Measurements from ENCODE around the gene ANKMY2.
A peak's percentile ranks its signal among the peaks of the same experiment; 100 is the strongest.
"Not testable (repeated sequence)": the region's sequence is repeated elsewhere in the genome, so short reads cannot be mapped to it uniquely, and the experiment has no call there.

ANKMY2 gene

DNA sequence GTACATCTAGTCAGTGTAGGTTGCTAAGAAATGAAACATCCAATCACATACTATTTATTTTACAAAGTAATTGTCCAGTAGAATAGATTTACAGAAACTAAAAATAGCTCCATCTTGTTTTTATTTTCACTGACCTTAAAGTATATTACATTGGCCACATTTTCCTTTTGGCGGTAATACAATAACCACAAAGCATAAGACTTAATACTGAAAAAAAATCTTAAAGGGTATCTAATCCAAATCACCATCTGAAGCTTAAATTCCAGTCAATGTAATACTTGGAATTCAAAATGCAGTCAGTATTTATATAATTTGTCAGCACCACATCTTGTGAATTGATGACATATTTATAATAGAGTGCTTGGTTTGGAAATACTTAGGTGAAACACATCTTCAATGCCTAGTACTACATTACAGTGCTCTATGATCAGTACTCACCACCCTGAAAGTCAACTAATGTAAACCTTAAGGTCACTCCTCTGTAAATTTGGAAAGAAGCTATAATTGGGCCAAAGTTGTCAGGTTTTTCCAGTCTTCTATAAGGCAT, 8.9 kb downstream of the ANKMY2 start:
- FAIRE-seq (no peak), DNase-seq (ENCODE audit: extremely low spot score, insufficient read length, low read depth) (no peak)

DNA sequence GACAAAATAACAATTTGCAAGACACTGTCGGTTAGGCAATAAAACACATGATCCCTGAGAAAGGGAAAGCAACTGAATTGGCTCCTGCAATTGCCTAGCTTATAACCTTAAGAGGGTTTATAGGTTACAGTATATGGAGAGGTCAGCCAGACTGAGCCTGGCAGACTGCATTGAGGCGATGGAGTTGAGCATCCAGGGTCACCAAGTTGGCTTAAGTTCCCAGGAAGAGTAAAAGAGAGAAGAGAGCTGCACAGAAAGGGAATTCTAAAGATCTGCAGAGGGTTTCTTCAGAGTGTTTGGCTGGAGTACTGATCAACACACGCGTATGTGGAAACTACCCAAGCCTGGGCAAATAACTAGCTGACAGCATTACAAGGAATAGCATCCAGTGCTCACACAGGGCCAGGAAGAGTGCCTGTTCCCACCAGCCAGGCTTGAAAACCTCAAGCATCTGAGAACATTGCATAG, 11.2 kb downstream of the ANKMY2 start:
- DNase-seq (ENCODE audit: extremely low spot score, insufficient read length, low read depth): no peak
- no peak for FAIRE-seq

DNA sequence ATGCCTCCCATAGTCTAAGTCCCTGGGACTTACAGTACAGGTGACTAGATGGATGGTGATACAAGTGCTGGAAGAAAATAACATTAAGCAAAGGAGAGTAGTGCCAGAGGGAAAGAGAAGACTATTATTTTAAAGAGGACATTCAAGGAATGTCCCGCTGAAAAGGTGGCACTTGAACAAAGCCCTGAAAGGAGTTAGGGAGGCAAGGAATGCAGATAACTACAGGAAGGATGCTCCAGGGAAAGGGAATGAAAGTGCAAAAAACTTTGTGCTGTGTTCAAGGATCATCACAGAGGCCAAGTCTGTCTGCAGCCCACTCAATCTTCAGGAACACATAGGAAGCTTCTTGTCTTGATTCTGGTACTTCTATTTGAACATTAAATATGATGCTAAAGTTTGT, 14.9 kb downstream of the ANKMY2 start:
- FAIRE-seq: no peak
- DNase-seq (ENCODE audit: extremely low spot score, insufficient read length, low read depth): no peak

DNA sequence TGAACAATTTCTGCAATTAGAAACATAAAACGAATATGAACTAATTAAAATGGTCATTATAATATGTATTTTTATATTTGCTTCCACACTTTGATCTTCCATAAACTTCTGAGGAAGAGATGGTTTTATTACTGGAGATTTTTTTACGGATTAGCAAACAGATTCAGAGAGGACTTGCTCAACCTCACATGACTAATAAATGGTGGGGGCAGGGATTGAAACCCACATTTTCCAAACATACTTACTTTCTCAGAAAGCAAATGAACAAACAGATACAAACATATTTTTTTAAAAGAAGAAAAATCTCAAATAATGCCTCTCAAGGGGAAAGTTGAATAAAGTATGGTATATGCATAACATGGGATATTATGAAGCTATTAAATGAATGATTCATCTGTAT, 18.3 kb downstream of the ANKMY2 start:
- no peak for FAIRE-seq
- DNase-seq (ENCODE audit: extremely low spot score, insufficient read length, low read depth): no peak

DNA sequence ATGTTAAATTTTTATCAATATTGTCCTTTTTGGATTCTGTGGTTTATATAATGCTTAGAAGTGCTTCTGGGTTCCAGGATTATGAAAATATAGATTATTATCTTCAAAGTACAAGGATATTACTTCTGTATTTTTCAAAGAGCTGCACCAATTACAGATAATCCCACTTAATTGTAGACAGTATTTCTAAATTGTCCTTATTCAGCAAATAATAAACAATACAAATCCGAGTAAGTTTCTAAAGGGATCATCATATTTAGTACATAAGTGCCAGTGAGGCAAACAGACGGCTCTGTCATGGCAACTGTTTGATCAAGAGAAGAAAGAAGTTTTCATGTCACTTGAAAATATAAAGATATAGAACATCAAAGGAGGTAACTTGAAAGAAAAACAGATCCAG, 19.2 kb downstream of the ANKMY2 start:
- no peak for FAIRE-seq
- no peak for DNase-seq (ENCODE audit: extremely low spot score, insufficient read length, low read depth)

DNA sequence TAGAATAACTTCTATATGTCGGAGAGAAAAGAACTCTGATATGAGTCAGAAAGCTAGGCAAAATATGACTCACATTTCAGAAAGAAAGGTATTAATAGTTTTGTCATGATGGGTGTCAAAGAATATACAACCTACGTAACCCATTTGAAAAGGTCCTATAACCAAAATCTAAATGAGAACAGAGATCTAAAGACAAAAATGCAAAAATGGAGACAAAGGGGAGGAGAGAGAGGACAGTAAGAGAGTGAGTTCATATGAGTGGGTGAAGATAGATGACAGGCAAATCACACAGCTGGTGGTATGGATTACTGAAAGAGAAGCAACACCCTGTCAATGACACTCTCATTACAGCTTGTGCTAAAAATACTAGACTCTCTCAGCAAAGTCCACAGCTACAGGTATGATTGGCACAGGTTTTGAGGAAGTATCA, 25.6 kb downstream of the ANKMY2 start:
- DNase-seq (ENCODE audit: extremely low spot score, insufficient read length, low read depth) (no peak), FAIRE-seq (peak; percentile 9)

DNA sequence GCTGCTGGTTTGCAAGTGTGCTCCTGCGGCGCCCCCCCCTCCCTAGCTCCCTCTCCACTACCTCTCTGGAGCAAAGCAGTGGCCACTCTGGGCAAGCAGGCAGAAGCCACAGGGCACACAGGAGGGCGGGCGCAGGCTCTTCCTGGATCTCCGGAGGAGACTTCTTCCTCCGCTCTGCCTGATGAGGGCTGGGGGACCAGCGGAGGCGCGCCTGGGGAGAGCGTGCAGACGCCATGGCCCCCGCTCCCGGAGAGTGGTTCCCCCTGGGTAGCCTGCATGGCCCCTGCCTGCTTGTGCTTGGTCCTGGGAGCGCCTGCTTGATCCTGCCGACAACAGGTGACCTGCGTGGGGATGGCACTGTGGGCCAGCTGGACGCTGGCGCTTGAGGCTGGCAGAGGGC, 29.0 kb downstream of the ANKMY2 start:
- DNase-seq (ENCODE audit: extremely low spot score, insufficient read length, low read depth): no peak
- no peak for FAIRE-seq

DNA sequence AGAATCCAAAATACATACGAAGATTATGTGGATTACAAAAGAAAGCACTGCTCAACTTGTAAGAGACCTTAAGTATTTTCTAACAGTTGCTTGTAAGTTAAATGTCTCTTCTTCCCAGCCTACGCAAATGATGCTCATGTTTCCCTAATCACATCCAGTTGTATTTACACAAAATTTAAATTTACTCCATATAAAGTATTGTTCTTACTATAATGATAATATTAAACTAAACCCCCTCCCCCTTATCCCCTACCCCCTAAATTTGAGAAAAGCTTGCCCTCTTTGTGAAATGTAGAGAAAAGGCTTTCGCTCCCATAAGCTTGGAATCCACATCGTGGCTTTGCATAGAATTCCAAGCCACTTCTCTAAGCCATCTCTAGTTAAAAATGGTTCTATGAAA, 29.4 kb downstream of the ANKMY2 start:
- DNase-seq (ENCODE audit: extremely low spot score, insufficient read length, low read depth): no peak
- no peak for FAIRE-seq

DNA sequence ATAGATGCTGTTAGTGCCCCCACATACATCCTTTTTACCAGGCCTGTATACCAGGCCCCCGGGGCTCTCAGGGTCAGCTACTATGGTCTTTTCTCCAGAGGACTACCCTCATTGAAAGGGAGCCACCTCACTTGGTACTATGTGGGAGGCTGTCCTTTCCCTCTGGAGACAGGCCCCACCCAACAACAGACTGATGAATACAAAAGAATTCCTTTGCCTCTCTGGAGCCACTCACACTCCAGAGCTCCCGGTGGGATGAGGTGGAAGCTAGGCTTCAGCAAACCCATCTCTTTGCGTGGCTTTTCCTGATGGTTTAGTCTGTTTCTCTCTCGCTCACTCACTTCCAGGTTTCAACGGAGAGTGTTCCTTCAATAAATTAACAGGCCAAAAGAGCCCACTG, 30.3 kb downstream of the ANKMY2 start:
- FAIRE-seq: no peak

DNA sequence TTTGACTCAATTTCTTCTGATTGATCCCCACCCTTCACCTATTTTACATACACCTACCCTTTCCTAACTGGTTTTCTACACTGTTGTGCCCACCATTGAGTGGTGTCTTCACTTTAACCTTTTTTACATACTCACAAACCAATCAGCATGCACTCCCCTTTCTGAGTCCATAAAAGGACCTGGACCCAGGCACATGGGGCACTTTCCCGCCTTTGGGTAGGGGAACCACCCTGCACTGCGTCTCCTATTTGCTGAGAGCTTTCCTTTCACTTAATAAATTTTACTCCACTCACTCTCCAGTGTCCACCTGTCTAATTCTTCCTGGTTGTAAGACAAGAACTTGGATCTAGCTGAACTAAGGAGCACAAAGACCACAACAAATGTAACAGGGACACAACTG, 33.8 kb downstream of the ANKMY2 start:
- DNase-seq (ENCODE audit: extremely low spot score, insufficient read length, low read depth) (no peak), FAIRE-seq (no peak)

More for the DNA sequence above, 30.3 kb downstream of the ANKMY2 start:
- DNase-seq (ENCODE audit: extremely low spot score, insufficient read length, low read depth): no peak

DNA sequence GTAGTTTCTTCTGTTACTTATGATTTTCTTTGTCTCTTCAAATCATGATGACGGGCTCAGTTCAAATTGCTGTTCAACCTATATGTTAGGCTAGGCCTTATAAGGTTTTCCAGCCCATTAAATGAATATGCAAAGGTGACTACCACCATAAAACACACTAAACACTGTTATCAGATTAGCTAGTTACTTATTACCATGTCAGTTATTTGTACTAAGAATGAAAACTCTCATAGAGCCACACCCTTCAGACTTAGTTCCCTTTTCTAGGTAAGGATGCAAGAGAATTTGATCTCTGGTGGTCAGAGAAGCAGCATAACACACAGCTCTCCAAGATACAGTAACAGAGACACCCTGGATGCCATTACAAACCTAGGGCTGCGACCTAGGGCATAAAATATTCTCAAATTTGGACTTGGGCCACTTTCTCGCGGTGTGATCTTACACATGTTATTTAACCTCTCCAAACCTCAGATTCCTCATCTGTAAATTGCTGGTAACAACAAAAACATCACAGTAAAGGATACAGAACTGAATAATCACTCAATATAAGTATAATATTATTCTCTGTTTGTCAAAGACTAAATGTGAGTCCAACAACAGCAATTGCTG, 35.6 kb downstream of the ANKMY2 start:
- DNase-seq (ENCODE audit: extremely low spot score, insufficient read length, low read depth): no peak
- FAIRE-seq: no peak

DNA sequence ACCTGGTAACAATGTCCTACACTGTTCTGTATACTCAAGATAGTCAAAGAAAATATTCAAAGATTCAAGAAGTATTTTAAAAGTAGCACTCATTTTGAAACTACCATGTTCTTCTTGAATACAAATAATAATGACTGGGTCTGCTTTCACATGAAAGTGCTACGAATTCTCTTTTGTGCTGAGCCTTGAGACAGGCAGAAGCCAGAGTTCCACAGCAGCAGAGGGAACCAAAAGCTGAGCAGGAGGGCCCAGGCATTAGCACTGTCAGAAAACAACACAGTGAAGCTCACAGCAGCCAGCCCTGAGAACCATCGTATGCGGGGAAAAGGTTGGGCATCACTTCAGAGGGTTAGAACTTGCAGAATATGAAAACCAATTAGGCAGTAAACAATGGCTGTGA, 38.9 kb downstream of the ANKMY2 start:
- no peak for FAIRE-seq
- DNase-seq (ENCODE audit: extremely low spot score, insufficient read length, low read depth): no peak

DNA sequence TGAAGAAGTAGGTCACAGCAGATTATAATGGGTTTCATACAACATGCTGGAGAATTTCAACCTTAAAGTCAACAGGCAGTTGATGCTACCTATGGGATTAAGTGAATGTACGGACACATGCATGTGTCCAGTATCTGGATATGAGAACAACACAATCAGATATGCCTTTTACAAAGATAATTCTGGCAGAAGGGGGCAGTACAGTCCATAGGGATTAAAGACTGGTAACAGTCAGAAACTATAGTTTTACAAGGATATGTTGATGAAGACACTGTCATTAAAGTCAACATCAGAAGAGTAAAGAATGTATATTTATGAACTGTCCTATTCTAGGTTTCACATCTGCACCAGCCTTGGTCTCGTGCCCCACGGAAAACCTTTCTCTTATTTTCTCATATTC, 41.5 kb downstream of the ANKMY2 start:
- no peak for DNase-seq (ENCODE audit: extremely low spot score, insufficient read length, low read depth)
- FAIRE-seq: no peak

DNA sequence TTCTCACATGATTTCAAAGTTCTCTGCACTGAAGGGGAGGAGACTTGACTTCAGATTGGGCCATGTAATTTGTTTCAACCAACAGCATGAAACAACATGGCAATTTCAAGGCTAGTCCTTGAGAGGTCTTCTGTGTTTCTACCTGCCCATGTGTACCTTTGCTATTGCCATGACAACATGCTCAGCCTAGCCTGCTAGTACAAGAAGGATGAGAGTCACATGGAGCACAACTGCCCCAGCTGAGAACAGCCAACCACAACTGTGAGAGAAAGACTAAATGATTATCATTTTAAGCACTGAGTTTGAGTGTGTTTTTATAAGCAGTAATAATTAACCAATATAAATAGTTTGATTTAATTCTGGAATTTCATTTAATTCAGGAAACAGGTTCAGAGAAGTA, 41.9 kb downstream of the ANKMY2 start:
- FAIRE-seq (no peak), DNase-seq (ENCODE audit: extremely low spot score, insufficient read length, low read depth) (no peak)

DNA sequence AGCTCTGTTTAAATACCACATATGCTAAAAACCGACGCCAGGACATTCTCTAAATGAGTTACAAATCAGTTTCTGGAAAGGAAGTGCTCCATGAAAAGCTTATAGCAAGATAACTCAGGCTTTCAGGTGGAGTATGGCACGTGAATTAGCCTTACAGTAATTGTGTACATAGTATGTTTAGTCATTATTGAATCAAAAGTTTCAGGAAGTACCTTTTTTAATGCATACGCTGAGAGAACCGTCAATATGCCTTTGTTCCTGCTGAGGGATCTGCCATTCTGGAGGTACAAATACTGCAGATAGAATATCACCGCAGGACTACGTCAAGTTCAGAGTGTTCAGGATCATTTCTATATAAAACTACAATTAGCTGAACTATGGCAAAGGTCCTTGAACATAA, 45.7 kb downstream of the ANKMY2 start:
- no peak for FAIRE-seq
- DNase-seq (ENCODE audit: extremely low spot score, insufficient read length, low read depth): no peak

DNA sequence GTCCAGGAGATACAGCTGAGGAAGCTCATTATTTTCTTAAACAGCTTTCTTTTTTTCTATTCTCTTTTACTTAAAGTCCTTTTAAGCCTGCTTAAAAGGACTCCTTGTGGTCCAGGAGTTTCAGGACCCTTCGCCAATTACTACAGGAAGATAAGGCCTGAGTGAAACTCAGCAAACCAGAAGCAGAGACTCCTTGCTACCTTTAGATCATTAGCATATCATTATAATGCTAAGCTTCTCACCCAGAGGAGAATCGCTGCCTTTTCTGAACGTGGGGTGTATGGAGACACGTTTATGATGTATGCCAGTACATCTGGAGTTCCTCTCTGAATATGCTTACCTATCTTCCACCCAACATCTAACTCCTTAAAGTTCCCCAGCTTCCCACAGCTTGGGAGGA, 47.5 kb downstream of the ANKMY2 start:
- FAIRE-seq: no peak
- DNase-seq (ENCODE audit: extremely low spot score, insufficient read length, low read depth): no peak

DNA sequence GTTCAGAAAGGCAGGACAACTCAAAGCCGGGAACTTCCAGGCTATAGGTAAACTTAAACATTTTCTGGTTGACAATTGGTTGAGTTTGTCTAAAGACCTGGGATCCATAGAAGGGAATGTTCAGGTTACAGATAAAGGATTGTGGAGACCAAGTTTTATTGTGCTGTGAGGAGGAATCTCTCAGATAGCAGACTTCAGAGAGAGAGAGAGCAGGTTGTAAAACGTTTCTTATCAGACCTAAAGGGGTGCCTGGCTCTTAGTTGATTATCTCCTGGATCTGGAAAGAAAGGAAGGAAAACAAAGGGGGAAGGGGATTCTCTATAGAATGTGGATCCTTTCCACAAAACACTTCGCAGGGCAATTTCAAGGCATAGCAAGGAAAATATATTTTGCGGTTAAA, 50.0 kb downstream of the ANKMY2 start:
- FAIRE-seq; DNase-seq (ENCODE audit: extremely low spot score, insufficient read length, low read depth): not testable (repeated sequence)

DNA sequence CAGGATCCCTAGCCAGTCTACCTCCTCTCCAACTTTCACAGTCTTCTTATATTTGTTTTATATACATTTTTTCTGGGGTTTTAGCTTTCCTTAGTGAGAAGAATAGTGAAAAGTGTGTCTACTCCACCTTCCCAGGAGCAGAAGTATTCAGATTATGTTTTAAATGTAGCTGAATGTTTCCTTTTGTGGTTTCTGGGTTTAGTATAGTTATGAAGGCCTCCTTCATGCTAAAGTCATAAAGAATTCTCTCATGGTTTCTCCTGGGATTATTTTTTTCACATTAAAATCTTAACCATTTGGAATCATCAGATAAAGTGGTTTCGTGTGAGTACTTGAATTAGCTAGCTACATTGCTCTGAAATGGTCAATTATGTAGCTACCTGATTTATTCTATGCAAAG, 50.9 kb downstream of the ANKMY2 start:
- no peak for FAIRE-seq
- no peak for DNase-seq (ENCODE audit: extremely low spot score, insufficient read length, low read depth)

DNA sequence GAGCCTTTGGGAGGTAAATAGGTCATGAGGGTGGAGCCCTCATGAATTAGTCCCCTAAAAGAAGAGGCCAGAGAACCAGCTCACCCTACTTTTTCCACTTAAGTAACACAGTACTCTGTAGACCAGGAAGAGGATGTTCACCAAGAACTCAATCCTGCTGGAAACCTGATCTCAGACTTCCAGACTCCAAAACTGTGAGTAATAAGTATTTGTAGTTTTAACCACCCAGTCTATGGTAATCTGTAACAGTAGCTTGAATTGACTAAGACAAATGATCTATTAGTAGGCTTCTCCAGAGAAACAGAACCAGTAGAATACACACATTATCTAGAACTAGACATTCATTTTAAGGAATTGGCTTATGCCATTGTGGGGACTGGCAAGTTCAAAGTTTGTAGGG, 51.5 kb downstream of the ANKMY2 start:
- DNase-seq (ENCODE audit: extremely low spot score, insufficient read length, low read depth) (no peak), FAIRE-seq (no peak)

DNA sequence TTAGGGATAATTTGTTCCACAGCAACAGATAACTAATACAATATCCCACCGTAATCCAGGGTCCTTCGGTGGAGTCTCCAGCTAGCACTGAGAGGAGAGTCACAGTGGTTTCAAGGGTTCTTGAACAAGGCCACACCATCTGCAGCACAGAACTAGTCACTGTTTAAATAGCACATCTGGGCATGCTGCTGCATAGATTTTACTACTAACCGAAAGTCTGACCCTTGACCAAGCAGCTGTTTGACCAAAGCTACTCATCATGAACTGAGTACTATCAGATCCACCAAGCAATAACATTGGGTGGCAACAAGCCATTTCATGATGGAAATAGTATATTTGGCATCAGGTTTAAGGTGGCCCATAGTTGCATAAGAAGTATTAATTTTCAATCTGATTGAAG, 53.2 kb downstream of the ANKMY2 start:
- no peak for DNase-seq (ENCODE audit: extremely low spot score, insufficient read length, low read depth)
- no peak for FAIRE-seq

DNA sequence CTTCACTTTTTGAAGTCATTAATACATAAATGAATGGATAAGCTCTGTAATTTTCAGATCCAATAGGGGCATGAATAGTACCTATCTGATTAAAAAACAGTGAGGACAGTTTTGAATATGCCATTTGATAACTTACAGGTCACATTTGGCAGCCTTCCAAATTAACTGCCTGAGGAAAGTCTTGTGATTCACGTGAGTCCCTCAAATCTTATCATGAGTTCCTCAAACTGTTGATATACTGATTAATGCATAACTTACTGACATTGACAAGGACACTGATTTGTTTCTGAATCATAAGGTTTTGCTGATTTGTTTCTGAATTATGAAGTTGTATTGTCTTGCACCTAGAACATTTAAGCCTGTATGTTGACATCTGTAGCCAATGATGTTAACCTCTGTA, 55.1 kb downstream of the ANKMY2 start:
- DNase-seq (ENCODE audit: extremely low spot score, insufficient read length, low read depth) (no peak), FAIRE-seq (no peak)

DNA sequence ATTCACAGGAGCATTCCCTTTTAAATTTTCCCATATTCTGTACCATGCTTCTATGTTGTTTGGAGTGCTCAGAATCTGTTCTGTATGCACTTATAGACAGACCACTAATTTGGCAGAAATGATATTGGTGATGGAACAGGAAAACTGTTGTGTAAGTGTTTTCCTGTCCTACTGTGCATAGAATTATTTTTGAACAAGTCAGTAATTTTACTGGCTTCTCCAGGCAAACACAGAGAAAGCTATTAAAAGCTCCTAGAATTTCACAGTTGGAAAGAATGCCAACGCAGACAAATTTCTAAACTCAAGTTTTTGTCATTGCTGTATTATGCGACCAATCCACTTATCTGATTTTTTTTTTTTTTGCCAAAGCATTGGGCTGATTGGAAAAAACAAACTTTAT, 55.7 kb downstream of the ANKMY2 start:
- DNase-seq (ENCODE audit: extremely low spot score, insufficient read length, low read depth) (no peak), FAIRE-seq (no peak)

All from GM18507 (cell line).